Femur (tissue), 1 donor: ENCODE data around the gene THSD4.

Source experiments
- DNase-seq: peaks from one replicate; pipeline ENCODE4 v3.0.0-alpha.2; 2017

THSD4 gene

GRCh38 chr15:71781179-71781964, 666.1 kb downstream of the THSD4 start:
- no peak for DNase-seq

GRCh38 chr15:71781965-71782265, 666.6 kb downstream of the THSD4 start:
- DNase-seq: no peak

- DNase-seq: no peak
Observed at GRCh38 chr15:71782422-71783165, 667.3 kb downstream of the THSD4 start.

- no peak for DNase-seq
Observed at GRCh38 chr15:71784719-71785118, 669.4 kb downstream of the THSD4 start.

- no peak for DNase-seq
Observed at GRCh38 chr15:71785996-71786395, 670.7 kb downstream of the THSD4 start.

GRCh38 chr15:71786673-71787072, 671.4 kb downstream of the THSD4 start:
- no peak for DNase-seq

GRCh38 chr15:71788646-71789579, 673.6 kb downstream of the THSD4 start:
- no peak for DNase-seq

GRCh38 chr15:71789616-71790015, 674.3 kb downstream of the THSD4 start:
- no peak for DNase-seq

- DNase-seq: no peak
Observed at GRCh38 chr15:71790081-71790480, 674.8 kb downstream of the THSD4 start.

GRCh38 chr15:71791975-71792374, 676.7 kb downstream of the THSD4 start:
- DNase-seq: no peak

GRCh38 chr15:71792521-71792920, 677.2 kb downstream of the THSD4 start:
- DNase-seq: no peak

- DNase-seq: no peak
Observed at GRCh38 chr15:71798641-71799040, 683.4 kb downstream of the THSD4 start.

GRCh38 chr15:71800190-71800589, 684.9 kb downstream of the THSD4 start:
- no peak for DNase-seq

- DNase-seq: peak; percentile 82
Observed at GRCh38 chr15:71800835-71801745, 685.8 kb downstream of the THSD4 start.

- no peak for DNase-seq
Observed at GRCh38 chr15:71801935-71802655, 686.8 kb downstream of the THSD4 start.

GRCh38 chr15:71802770-71803169, 687.5 kb downstream of the THSD4 start:
- no peak for DNase-seq

GRCh38 chr15:71804226-71804625, 689.0 kb downstream of the THSD4 start:
- no peak for DNase-seq

- DNase-seq: no peak
Observed at GRCh38 chr15:71804695-71805470, 689.6 kb downstream of the THSD4 start.

- no peak for DNase-seq
Observed at GRCh38 chr15:71806452-71806931, 691.2 kb downstream of the THSD4 start.

- DNase-seq: no peak
Observed at GRCh38 chr15:71807125-71807629, 691.9 kb downstream of the THSD4 start.
